ENCODE data around the gene COX18. TPM values are rescaled to one million over a fixed set of nuclear protein-coding genes. Genes with fewer than 3 reads are reported as not detected.

COX18 gene
- polyA plus RNA-seq, 2 of the 4 experiments (the other 2 are of a cell fraction): 9.7 to 17.6 TPM

GRCh38 chr4:73045879-73046278, 23.6 kb downstream of the COX18 start (continued):
- TF ChIP-seq CBX2 (IDR thresholded peaks at IDR 0.05; ENCODE audit: borderline replicate concordance, low read depth): no peak

- no peak overlapping the region for H3K4me2 ChIP-seq
- FAIRE-seq (no peak), DNase-seq (ENCODE audit: low read depth in 1 of 2, low spot score in 1 of 2) (peak in 1 of 2 experiments; percentile 1), ATAC-seq (no peak)
- no peak overlapping the region for H3K27ac ChIP-seq
- H3K4me1 ChIP-seq: no peaks in the 10 kb centered on the region
- POLR2A ChIA-PET: no interaction called here
- H3K4me3 ChIP-seq: no peak overlapping the region
- 65% methylated on average over 4 of the region's 4 CpGs for WGBS (ENCODE audit: missing lambda C conversion rate)
- TF ChIP-seq EP300 (IDR thresholded peaks at IDR 0.05): no peak
- CTCF ChIA-PET: interaction anchor here (0.5 kb wide), 1 partner anchor 419 kb away, joined by 4 read pairs; no protein-coding TSS in a partner anchor
- H3K9me3 ChIP-seq: no peaks in the 10 kb centered on the region; the same call in 2 of the 3 replicates
Measured at GRCh38 chr4:73037057-73037456, 32.5 kb downstream of the COX18 start.

- POLR2A ChIA-PET: no interaction called here
- 0% methylated on average over 1 of the region's 1 CpG for WGBS (ENCODE audit: missing lambda C conversion rate)
- no peak for FAIRE-seq
- H3K4me2 ChIP-seq: no peak overlapping the region
- H3K4me1 ChIP-seq: no peaks in the 10 kb centered on the region
- H3K9me3 ChIP-seq: no peaks in the 10 kb centered on the region; the same call in 2 of the 3 replicates
- DNase-seq (ENCODE audit: low read depth in 1 of 2, low spot score in 1 of 2): no peak
- TF ChIP-seq ELK1 (IDR thresholded peaks at IDR 0.05; ENCODE audit: low read depth, low read length): no peak
- no peak for TF ChIP-seq ZFP36 (IDR thresholded peaks at IDR 0.05; ENCODE audit: borderline replicate concordance, partially characterized antibody)
- no peak for TF ChIP-seq MAX (IDR thresholded peaks at IDR 0.05)
- ATAC-seq: no peak
- H3K27ac ChIP-seq: no peak overlapping the region
- CTCF ChIA-PET: interaction anchor here (0.7 kb wide), 1 partner anchor 222 kb away, joined by 3 read pairs; no protein-coding TSS in a partner anchor
- no peak overlapping the region for H3K4me3 ChIP-seq
Measured at GRCh38 chr4:73036123-73036522, 33.4 kb downstream of the COX18 start.

GRCh38 chr4:73034896-73035295, 34.6 kb downstream of the COX18 start:
- CTCF ChIA-PET: interaction anchor here (0.7 to 1.0 kb wide), 2 partner anchors 10 to 122 kb away, joined by 3 to 4 read pairs; no protein-coding TSS in a partner anchor
- Histone ChIP-seq H3K9me3 (no peaks in the 10 kb centered on the region; the same call in 2 of the 3 replicates), H3K4me2 (no peak overlapping the region), H3K4me3 (no peak overlapping the region), H3K4me1 (no peaks in the 10 kb centered on the region), H3K27ac (no peak overlapping the region)
- no peak for DNase-seq (ENCODE audit: low read depth in 1 of 2, low spot score in 1 of 2)
- FAIRE-seq: no peak
- POLR2A ChIA-PET: no interaction called here
- WGBS (ENCODE audit: missing lambda C conversion rate): 53% methylated on average over 2 of the region's 2 CpGs
- TF ChIP-seq NR3C1 (IDR thresholded peaks at IDR 0.05): no peak
- TF ChIP-seq ZNF302 (CRISPR knock-in tag; IDR thresholded peaks at IDR 0.05): no peak
- no peak for TF ChIP-seq POLR2A (IDR thresholded peaks at IDR 0.05; ENCODE audit: low read length)
- TF ChIP-seq POLR2AphosphoS2 (conservative IDR thresholded peaks at IDR 0.05; ENCODE audit: low read length): no peak
- no peak for TF ChIP-seq RARB (CRISPR knock-in tag; IDR thresholded peaks at IDR 0.05)
- no peak for TF ChIP-seq CBX8 (IDR thresholded peaks at IDR 0.05)
- TF ChIP-seq EHMT2 (IDR thresholded peaks at IDR 0.05; ENCODE audit: low read depth): no peak
- TF ChIP-seq CEBPB (IDR thresholded peaks at IDR 0.05): no peak
- TF ChIP-seq CHD4 (IDR thresholded peaks at IDR 0.05; ENCODE audit: borderline replicate concordance): no peak
- no peak for TF ChIP-seq MYC (IDR thresholded peaks at IDR 0.05; ENCODE audit: borderline replicate concordance, low read length)
- no peak for TF ChIP-seq RCOR1 (IDR thresholded peaks at IDR 0.05; ENCODE audit: low read depth, low read length)
- TF ChIP-seq SMC3 (IDR thresholded peaks at IDR 0.05): no peak
- no peak for TF ChIP-seq HOXB13 (CRISPR knock-in tag; IDR thresholded peaks at IDR 0.05; ENCODE audit: low read depth)
- TF ChIP-seq ZFP36 (IDR thresholded peaks at IDR 0.05; ENCODE audit: borderline replicate concordance, partially characterized antibody): no peak
- no peak for TF ChIP-seq RAD21 (conservative IDR thresholded peaks at IDR 0.05 in 1 of 2, IDR thresholded peaks at IDR 0.05 in 1 of 2)
- no peak for TF ChIP-seq CHD2 (IDR thresholded peaks at IDR 0.05; ENCODE audit: low read length, partially characterized antibody)
- TF ChIP-seq FOXS1 (CRISPR knock-in tag; IDR thresholded peaks at IDR 0.05): no peak
- TF ChIP-seq HMGXB4 (CRISPR knock-in tag; IDR thresholded peaks at IDR 0.05; ENCODE audit: borderline replicate concordance): no peak
- no peak for TF ChIP-seq ELK1 (IDR thresholded peaks at IDR 0.05; ENCODE audit: low read depth, low read length)
- no peak for ATAC-seq
